H1 (cell line): ENCODE data around the gene SLTM. TPM values are rescaled to one million over a fixed set of nuclear protein-coding genes. Genes with fewer than 3 reads are reported as not detected.

Experiments used
- ATF3 ChIP-seq: IDR thresholded peaks from 2 replicates; pipeline ENCODE4 v1.6.1; 2011; ENCODE audit warnings: low read depth, mild to moderate bottlenecking, low read length; ENCODE audit not compliant: insufficient read depth
- polyA plus RNA-seq, 7 experiments: library from polyadenylated mRNA; depleted of rRNA in 3 of 7; stranded (reverse) in 5 of 7; unstranded in 2 of 7; fragments of >200 nt in 5 of 7; fragments of 200-250 nt in 2 of 7; gene quantifications; 1 replicate in 5 of 7; 2 replicates in 1 of 7; 4 replicates in 1 of 7; pipeline versions ENCODE4 v1.2.1 to v1.2.3, GENCODE V29; 2011 to 2013; ENCODE audit warnings: missing spikeins in 2 of 7, mixed read lengths in 2 of 7
- total RNA-seq: library from RNA; stranded (reverse); fragmentation: NEBNext Ultra II Directional; extraction: Animal tissue kit (Norgen Biotek cat#: 25700); gene quantifications from 2 replicates; pipeline ENCODE4 v1.2.1, GENCODE V29; 2021

SLTM gene
- total and polyA plus RNA-seq, 2 of the 8 experiments (the other 6 are each of a cell fraction or from before 2014, with no cell fraction given), result 30.8 to 149 TPM

- TF ChIP-seq ATF3, result no peak
Measured at GRCh38 chr15:58951388-58952007, 18.0 kb upstream of the SLTM start (continued).
